Measurements from ENCODE around the gene UBR4.
A peak's percentile ranks its signal among the peaks of the same experiment; 100 is the strongest.

UBR4 gene

DNA sequence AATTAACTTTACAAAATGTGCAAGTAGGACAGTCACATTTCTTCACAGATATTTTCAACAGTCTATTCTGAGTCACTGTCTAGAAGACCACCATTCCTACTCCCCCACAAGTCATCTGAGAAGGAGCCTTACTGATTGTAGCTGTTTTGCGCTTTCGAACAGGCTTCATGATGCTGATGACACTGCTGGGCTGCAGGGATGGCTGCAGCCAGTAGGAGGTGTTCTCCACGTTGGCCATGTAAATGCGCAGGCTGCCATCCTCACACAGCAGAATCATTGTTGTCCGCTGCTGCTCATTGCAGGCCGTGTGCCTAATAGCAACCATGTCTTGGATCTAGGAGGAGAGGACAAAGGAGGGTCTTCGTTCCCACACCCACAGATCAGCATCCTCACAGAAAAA, 56.9 kb downstream of the UBR4 start:
- H3K4me3 ChIP-seq (replicated peaks; ENCODE audit: low read depth, low read length): no peak overlapping the region
- TF ChIP-seq, protein P1, sequence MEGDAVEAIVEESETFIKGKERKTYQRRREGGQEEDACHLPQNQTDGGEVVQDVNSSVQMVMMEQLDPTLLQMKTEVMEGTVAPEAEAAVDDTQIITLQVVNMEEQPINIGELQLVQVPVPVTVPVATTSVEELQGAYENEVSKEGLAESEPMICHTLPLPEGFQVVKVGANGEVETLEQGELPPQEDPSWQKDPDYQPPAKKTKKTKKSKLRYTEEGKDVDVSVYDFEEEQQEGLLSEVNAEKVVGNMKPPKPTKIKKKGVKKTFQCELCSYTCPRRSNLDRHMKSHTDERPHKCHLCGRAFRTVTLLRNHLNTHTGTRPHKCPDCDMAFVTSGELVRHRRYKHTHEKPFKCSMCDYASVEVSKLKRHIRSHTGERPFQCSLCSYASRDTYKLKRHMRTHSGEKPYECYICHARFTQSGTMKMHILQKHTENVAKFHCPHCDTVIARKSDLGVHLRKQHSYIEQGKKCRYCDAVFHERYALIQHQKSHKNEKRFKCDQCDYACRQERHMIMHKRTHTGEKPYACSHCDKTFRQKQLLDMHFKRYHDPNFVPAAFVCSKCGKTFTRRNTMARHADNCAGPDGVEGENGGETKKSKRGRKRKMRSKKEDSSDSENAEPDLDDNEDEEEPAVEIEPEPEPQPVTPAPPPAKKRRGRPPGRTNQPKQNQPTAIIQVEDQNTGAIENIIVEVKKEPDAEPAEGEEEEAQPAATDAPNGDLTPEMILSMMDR (IDR thresholded peaks at IDR 0.05; ENCODE audit: low read depth, low read length, missing control alignments): peak; percentile 6
- no peak for DNase-seq (ENCODE audit: extremely low read depth, low read depth)

DNA sequence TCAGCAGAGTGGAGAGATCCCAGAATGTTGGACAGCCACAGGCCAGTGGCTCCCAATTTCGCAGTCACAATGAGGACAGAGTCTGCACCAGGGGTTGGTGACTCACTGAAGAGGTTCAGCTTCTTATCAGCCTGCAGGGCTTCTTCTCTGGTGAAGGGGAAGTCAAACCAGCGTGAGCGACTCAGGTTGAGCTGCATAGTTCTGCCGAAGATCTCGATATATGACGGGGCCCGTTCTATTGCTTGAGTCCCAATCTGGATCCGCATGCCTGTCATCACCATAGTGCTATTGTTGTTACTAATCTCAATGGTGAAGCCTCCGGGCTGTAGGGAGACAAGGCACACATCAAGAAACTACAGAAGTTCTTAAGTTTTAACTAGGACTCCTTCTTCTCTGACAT, 58.5 kb downstream of the UBR4 start:
- TF ChIP-seq, protein P1 (IDR thresholded peaks at IDR 0.05; ENCODE audit: low read depth, low read length, missing control alignments): no peak
- H3K4me3 ChIP-seq (replicated peaks; ENCODE audit: low read depth, low read length): no peak overlapping the region
- DNase-seq (ENCODE audit: extremely low read depth, low read depth): no peak

DNA sequence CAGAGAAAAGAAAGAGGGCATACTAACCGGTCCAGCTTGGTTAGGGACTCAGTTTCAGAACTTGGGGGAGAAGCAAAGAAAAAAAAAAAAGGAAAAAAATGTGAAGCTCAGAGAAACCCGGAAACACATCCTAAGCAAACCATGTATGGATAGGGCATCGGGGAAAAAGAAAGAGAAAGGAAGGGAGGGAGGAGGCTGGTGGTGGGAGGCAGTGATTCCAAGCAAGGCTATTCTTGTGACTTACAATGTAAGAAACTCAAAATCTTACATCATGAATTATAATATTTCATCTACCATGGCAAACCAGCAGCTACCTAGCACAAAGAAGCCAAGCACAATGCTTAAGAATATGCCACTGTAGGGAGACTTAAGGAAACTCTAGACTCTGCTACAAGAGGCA, 60.3 kb downstream of the UBR4 start:
- no peak for DNase-seq (ENCODE audit: extremely low read depth, low read depth)
- TF ChIP-seq, protein P1 (IDR thresholded peaks at IDR 0.05; ENCODE audit: low read depth, low read length, missing control alignments): no peak
- no peak overlapping the region for H3K4me3 ChIP-seq (replicated peaks; ENCODE audit: low read depth, low read length)

DNA sequence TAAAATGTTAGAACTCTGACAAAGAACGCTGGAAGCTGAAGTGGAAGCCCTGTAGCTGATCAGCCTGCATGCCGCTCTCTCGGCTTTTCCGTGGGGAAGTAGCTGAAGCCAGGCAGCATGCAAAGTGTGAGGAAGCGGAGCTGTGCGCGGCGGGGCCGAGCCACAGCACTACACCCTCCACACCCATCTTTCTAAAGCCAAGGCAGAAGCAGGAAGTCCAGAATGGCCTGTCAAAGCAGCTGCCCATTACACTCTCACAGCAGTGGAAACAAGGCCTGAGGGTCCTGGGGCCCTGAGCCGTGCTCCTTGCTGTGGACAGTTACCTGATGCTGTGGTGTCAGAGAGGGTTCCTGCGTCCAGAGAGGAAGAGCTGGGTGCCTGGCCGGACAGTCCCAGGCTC, 69.6 kb downstream of the UBR4 start:
- no peak for DNase-seq (ENCODE audit: extremely low read depth, low read depth)
- TF ChIP-seq, protein P1 (IDR thresholded peaks at IDR 0.05; ENCODE audit: low read depth, low read length, missing control alignments): no peak
- H3K4me3 ChIP-seq (replicated peaks; ENCODE audit: low read depth, low read length): no peak overlapping the region

DNA sequence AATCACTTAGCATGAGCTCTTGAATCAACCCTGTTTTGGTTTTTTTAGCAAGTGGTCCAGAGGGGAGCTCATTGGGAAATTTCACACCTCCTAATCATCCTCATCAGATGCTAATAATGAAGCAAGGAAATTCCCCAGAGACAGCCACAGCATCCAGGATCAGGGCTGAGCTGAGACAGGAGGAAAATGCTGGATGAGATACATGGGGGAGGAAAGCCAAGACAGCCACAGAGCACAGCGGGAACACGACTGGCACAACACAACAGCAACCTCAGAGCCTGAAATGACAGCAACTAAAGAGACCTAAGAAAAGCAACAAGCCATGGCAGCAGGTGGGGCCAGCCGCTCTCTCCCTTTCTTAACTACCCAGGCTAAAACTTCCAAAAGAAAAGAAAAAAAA, 70.4 kb downstream of the UBR4 start:
- DNase-seq (ENCODE audit: extremely low read depth, low read depth): no peak
- TF ChIP-seq, protein P1 (IDR thresholded peaks at IDR 0.05; ENCODE audit: low read depth, low read length, missing control alignments): no peak
- no peak overlapping the region for H3K4me3 ChIP-seq (replicated peaks; ENCODE audit: low read depth, low read length)

DNA sequence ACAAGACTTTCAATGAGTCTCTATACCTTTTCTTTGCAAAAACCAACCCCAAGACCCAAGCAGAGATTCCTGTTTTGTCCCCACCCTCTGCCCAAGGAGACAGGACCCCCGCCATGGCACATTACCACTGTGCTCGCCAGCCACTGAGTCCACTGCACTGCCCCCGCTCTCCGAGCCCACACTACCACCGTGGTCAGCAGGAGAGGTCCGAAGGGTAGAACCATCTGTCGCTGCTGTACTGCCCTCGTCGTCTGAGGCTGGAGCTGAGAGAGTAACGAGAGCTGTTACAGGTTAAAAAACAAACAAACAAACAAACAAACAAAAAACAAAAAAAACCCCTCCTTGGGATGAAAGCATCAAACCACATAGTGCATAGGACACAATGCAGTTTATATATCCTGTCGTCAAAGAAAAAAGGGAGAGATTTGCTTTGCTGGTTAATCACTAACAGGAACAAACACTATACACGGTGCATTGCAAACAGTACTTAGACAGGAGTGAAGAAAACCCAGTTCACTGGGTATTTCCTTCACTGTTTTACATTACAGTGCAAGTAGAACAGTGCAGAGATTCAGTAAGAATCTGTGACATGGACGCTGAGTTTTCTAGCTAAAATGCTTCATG, 71.0 kb downstream of the UBR4 start:
- TF ChIP-seq, protein P1 (IDR thresholded peaks at IDR 0.05; ENCODE audit: low read depth, low read length, missing control alignments): no peak
- no peak overlapping the region for H3K4me3 ChIP-seq (replicated peaks; ENCODE audit: low read depth, low read length)
- no peak for DNase-seq (ENCODE audit: extremely low read depth, low read depth)

DNA sequence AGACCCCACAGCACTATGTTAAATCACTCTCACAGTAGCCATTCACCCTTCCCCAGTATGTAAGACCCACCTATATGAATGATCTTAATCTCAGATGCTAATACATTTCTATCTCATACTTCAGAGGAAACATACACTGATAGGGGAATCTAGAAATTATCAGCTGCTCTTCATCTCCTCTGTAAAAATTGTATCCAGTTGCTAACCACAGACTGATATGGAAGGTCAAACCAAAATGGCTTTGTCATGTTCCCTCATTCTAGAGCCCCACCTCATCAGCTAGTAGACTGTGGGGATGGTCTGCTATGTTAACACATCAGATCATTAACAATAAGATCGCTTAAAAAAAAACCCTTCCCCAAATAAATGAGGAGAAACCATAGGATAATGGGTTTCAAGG, 71.7 kb downstream of the UBR4 start:
- TF ChIP-seq, protein P1 (IDR thresholded peaks at IDR 0.05; ENCODE audit: low read depth, low read length, missing control alignments): no peak
- no peak overlapping the region for H3K4me3 ChIP-seq (replicated peaks; ENCODE audit: low read depth, low read length)
- DNase-seq (ENCODE audit: extremely low read depth, low read depth): no peak
